GM12892 (cell line): ENCODE data around the gene CUL2. TPM values are rescaled to one million over a fixed set of nuclear protein-coding genes. Genes with fewer than 3 reads are reported as not detected.

Experiments
- DNase-seq: peaks from one replicate; pipeline ENCODE4 v3.0.0; 2011; ENCODE audit not compliant: insufficient read length
- FAIRE-seq: peaks from 2 replicates; lab custom pipeline; 2011; peaks lifted over from hg19 to GRCh38; lab: Jason Lieb, UNC
- POLR2A ChIP-seq: IDR thresholded peaks from 2 replicates; pipeline ENCODE4 v1.6.1; 2011; ENCODE audit warnings: low read depth, low read length, control low read depth
- POLR2AphosphoS5 ChIP-seq: IDR thresholded peaks from 2 replicates; pipeline ENCODE4 v1.6.1; 2011; ENCODE audit warnings: low read depth, low read length, control low read depth
- TAF1 ChIP-seq: IDR thresholded peaks from 2 replicates; pipeline ENCODE4 v1.6.1; 2011; ENCODE audit warnings: low read depth, mild to moderate bottlenecking, control low read depth, low read length, borderline replicate concordance
- polyA plus RNA-seq: library from polyadenylated mRNA; unstranded; fragments of >200 nt; gene quantifications from one replicate; pipeline ENCODE4 v1.2.1, GENCODE V29; 2012; ENCODE audit warnings: missing spikeins, inconsistent platforms; ENCODE audit not compliant: missing spikeins

CUL2 gene
- polyA plus RNA-seq: 31.6 TPM

- TF ChIP-seq POLR2A (no peak), TAF1 (peak; percentile 32), POLR2AphosphoS5 (peak; percentile 36; the same call in 1 of the 2 replicates)
- FAIRE-seq (peak; percentile 94), DNase-seq (peak; percentile 86)
Observed at GRCh38 chr10:35090162-35090954, at the start of gene CUL2. Gene CUL2, minus strand, starts transcription at chr10:35090341. Its CDS starts 19,024 bp downstream, at chr10:35071317.

GRCh38 chr10:35136263-35136815 lies 46.2 kb upstream of the CUL2 start:
- FAIRE-seq: peak; percentile 92
- DNase-seq: no peak
- TF ChIP-seq POLR2AphosphoS5: no peak
- TF ChIP-seq TAF1: no peak
- TF ChIP-seq POLR2A: no peak

GRCh38 chr10:35135861-35136260 lies 45.7 kb upstream of the CUL2 start:
- DNase-seq (no peak), FAIRE-seq (peak; percentile 88)
- TF ChIP-seq POLR2A (no peak), TAF1 (no peak), POLR2AphosphoS5 (no peak)

GRCh38 chr10:35133586-35133985 lies 43.4 kb upstream of the CUL2 start:
- FAIRE-seq: peak; percentile 63
- no peak for DNase-seq
- TF ChIP-seq TAF1 (no peak), POLR2AphosphoS5 (no peak), POLR2A (no peak)

- FAIRE-seq (peak; percentile 64), DNase-seq (no peak)
- TF ChIP-seq POLR2AphosphoS5 (no peak), POLR2A (no peak), TAF1 (no peak)
Observed at GRCh38 chr10:35132727-35133126, 42.6 kb upstream of the CUL2 start.

GRCh38 chr10:35130663-35131062 lies 40.5 kb upstream of the CUL2 start:
- no peak for DNase-seq
- FAIRE-seq: no peak
- TF ChIP-seq POLR2AphosphoS5 (no peak), TAF1 (no peak), POLR2A (no peak)

- FAIRE-seq (no peak), DNase-seq (no peak)
- TF ChIP-seq POLR2A: no peak
- no peak for TF ChIP-seq TAF1
- TF ChIP-seq POLR2AphosphoS5: no peak
Observed at GRCh38 chr10:35129185-35129674, 39.1 kb upstream of the CUL2 start.

- TF ChIP-seq POLR2AphosphoS5 (no peak), POLR2A (no peak), TAF1 (no peak)
- FAIRE-seq (peak; percentile 5), DNase-seq (no peak)
Observed at GRCh38 chr10:35127289-35127891, 37.2 kb upstream of the CUL2 start.

GRCh38 chr10:35126530-35127288 lies 36.6 kb upstream of the CUL2 start, which contains the start of gene CREM:
Gene CREM, plus strand, starts transcription at chr10:35126846. Its CDS starts 10,990 bp downstream, at chr10:35137836.
- peak; percentile 98 for FAIRE-seq
- peak; percentile 80 for DNase-seq
- TF ChIP-seq POLR2A (peak; percentile 95), POLR2AphosphoS5 (peak; percentile 72; the same call in 1 of the 2 replicates), TAF1 (peak; percentile 81)

GRCh38 chr10:35126062-35126529 lies 36.0 kb upstream of the CUL2 start:
- DNase-seq: no peak
- TF ChIP-seq TAF1 (no peak), POLR2A (no peak)
- FAIRE-seq: no peak

GRCh38 chr10:35124540-35124939 lies 34.4 kb upstream of the CUL2 start:
- DNase-seq (no peak), FAIRE-seq (no peak)
- TF ChIP-seq TAF1 (no peak), POLR2A (no peak), POLR2AphosphoS5 (no peak)

GRCh38 chr10:35119378-35119777 lies 29.2 kb upstream of the CUL2 start:
- TF ChIP-seq POLR2A: no peak
- no peak for TF ChIP-seq POLR2AphosphoS5
- no peak for TF ChIP-seq TAF1
- FAIRE-seq: no peak
- no peak for DNase-seq

GRCh38 chr10:35112571-35112970 lies 22.4 kb upstream of the CUL2 start:
- TF ChIP-seq TAF1: no peak
- TF ChIP-seq POLR2AphosphoS5: no peak
- TF ChIP-seq POLR2A: no peak
- FAIRE-seq (no peak), DNase-seq (no peak)
